ENCODE measurements around the gene ATP13A3.

DNA sequence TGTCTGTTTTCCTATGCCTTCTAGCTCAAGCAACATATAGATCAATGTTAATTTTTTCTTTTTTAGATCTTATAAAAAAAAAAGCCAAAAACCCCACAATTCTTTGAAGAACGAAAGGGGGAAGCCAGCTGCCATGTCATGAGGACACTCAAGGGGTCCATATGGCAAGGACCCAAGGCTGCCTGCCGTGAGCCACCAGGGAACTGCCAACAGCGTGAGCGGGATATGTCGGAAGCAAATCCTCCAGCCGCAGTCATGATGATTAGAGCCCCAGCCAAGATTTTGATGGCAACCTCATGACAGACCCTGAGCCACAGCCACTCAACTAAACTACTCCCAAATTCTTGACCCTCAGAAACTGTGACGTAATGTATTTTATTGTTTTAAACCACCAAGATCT lies 94.2 kb downstream of the ATP13A3 start:
- TF ChIP-seq POLR2A (IDR thresholded peaks at IDR 0.05) (no peak), POLR2AphosphoS5 (IDR thresholded peaks at IDR 0.05) (no peak)

Data from spleen (tissue), 3 donors.